Measurements from ENCODE around the gene NUP153. TPM values are rescaled to one million over a fixed set of nuclear protein-coding genes. Genes with fewer than 3 reads are reported as not detected.
"Not testable (repeated sequence)": the region's sequence is repeated elsewhere in the genome, so short reads cannot be mapped to it uniquely, and the experiment has no call there.

NUP153 gene
- total RNA-seq, 1 donor from 2014 or later: 33.5 TPM

- intact Hi-C loops (cut with DNase I): no loop called here
- Histone ChIP-seq H3K27ac (no peak overlapping the region), H3K4me1 (peaks cover 7% of the 10 kb centered on the region), H3K9me3 (no peaks in the 10 kb centered on the region), H3K4me3 (no peak overlapping the region), H3K27me3 (no peaks in the 10 kb centered on the region), H3K36me3 (no peaks in the 10 kb centered on the region)
- TF ChIP-seq, protein P1, sequence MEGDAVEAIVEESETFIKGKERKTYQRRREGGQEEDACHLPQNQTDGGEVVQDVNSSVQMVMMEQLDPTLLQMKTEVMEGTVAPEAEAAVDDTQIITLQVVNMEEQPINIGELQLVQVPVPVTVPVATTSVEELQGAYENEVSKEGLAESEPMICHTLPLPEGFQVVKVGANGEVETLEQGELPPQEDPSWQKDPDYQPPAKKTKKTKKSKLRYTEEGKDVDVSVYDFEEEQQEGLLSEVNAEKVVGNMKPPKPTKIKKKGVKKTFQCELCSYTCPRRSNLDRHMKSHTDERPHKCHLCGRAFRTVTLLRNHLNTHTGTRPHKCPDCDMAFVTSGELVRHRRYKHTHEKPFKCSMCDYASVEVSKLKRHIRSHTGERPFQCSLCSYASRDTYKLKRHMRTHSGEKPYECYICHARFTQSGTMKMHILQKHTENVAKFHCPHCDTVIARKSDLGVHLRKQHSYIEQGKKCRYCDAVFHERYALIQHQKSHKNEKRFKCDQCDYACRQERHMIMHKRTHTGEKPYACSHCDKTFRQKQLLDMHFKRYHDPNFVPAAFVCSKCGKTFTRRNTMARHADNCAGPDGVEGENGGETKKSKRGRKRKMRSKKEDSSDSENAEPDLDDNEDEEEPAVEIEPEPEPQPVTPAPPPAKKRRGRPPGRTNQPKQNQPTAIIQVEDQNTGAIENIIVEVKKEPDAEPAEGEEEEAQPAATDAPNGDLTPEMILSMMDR (IDR thresholded peaks at IDR 0.05): no peak
- no peak for ATAC-seq
- DNase-seq: no peak
Measured at GRCh38 chr6:17588011-17588410, 118.7 kb downstream of the NUP153 start.

DNA sequence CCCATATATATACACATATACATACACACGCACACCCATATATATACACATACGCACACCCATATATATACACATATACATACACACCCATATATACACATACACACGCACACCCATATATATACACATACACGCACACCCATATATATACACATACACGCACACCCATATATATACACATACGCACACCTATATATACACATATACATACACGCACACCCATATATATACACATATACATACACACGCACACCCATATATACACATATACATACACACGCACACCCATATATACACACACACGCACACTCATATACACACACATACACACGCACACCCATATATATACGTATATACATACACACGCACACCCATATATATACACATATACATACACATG lies 120.1 kb downstream of the NUP153 start:
- DNase-seq; H3K4me3 ChIP-seq; H3K27ac ChIP-seq; intact Hi-C loops (cut with DNase I); H3K9me3 ChIP-seq; ATAC-seq; H3K27me3 ChIP-seq; H3K36me3 ChIP-seq; H3K4me1 ChIP-seq: not testable (repeated sequence)

- H3K36me3 ChIP-seq: no peaks in the 10 kb centered on the region
- ATAC-seq (peak; percentile 84), DNase-seq (no peak)
- no peak overlapping the region for H3K27ac ChIP-seq
- TF ChIP-seq, protein P1 (IDR thresholded peaks at IDR 0.05): peak; percentile 44
- H3K9me3 ChIP-seq: no peaks in the 10 kb centered on the region
- intact Hi-C loops (cut with DNase I): no loop called here
- no peak overlapping the region for H3K4me3 ChIP-seq
- peaks cover 7% of the 10 kb centered on the region for H3K4me1 ChIP-seq
- no peaks in the 10 kb centered on the region for H3K27me3 ChIP-seq
Measured at GRCh38 chr6:17585766-17586490, 120.8 kb downstream of the NUP153 start.

DNA sequence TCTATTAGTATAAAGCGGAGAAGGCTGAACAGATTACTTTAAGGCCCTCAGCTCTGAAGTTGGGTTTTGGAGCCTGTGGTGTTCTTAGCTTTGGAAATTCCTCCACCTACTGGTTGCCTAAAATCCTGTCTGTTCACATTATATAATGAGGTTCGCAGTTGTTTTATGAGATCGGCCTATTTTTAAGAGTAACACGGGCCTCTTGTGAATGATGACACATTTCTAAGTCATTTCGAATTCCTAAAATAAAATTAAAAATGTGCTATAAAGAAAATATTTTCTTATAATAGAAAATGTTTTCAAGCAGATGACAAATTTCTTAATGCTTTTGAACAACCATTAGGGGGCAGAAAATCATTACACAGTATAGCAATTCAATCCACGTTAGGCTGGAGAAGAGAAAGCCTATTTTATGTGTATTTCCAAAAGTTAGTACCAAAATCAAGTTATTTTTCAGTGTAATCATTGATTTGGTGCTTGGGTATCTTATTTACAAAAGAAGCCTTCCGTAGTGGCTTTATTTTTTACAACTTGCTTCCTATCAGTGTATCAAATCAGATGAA lies 122.4 kb downstream of the NUP153 start:
- peak overlapping the region; percentile 70 for H3K27ac ChIP-seq
- peaks cover 7% of the 10 kb centered on the region for H3K4me1 ChIP-seq
- peak overlapping the region; percentile 4 for H3K4me3 ChIP-seq
- intact Hi-C loops (cut with DNase I): loop anchor here (5.0 kb wide), 1 partner anchor 427 kb away; no protein-coding TSS in a partner anchor
- DNase-seq: no peak
- peak; percentile 74 for ATAC-seq
- H3K36me3 ChIP-seq: no peaks in the 10 kb centered on the region
- H3K27me3 ChIP-seq: no peaks in the 10 kb centered on the region
- no peaks in the 10 kb centered on the region for H3K9me3 ChIP-seq
- TF ChIP-seq, protein P1 (IDR thresholded peaks at IDR 0.05): peak; percentile 78

DNA sequence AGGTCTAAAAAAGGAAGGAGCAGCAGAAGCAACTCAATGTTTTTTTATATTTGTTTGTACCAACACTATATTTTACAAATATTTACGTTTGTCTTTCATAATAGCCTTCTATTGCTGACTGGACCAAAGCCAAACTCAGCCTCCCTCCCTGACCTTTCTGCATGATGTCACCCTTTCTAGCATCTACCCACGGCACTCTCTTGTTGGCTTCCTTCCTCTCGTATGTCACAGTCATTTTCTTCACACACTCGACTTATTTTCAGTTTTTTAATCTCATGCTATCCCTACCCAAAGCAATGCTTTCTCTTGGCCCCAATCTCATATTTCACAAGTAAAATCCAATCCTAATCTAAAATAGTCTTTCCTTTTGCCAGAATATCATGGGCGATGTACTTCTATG lies 122.9 kb downstream of the NUP153 start:
- Histone ChIP-seq H3K4me3 (no peak overlapping the region), H3K9me3 (no peaks in the 10 kb centered on the region), H3K27me3 (no peaks in the 10 kb centered on the region), H3K4me1 (peaks cover 7% of the 10 kb centered on the region), H3K27ac (peak overlapping the region; percentile 70), H3K36me3 (no peaks in the 10 kb centered on the region)
- intact Hi-C loops (cut with DNase I): loop anchor here (5.0 kb wide), 1 partner anchor 427 kb away; no protein-coding TSS in a partner anchor
- ATAC-seq (no peak), DNase-seq (no peak)
- TF ChIP-seq, protein P1 (IDR thresholded peaks at IDR 0.05): no peak

DNA sequence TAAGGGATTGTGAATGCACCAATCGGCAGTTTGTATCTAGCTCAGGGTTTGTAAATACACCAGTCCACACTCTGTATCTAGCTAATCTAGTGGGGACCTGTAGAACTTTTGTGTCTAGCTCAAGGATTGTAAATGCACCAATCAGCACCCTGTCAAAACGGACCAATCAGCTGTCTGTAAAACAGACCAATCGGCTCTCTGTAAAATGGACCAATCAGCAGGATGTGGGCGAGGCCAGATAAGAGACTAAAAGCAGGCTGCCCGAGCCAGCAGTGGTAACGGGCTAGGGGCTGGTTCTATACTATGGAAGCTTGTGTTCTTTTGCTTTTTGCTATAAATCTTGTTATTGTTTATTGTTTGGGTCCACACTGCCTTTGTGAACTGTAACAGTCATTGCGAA lies 125.4 kb downstream of the NUP153 start:
- not testable (repeated sequence) for H3K27ac ChIP-seq, H3K36me3 ChIP-seq, H3K27me3 ChIP-seq, H3K9me3 ChIP-seq, H3K4me1 ChIP-seq, H3K4me3 ChIP-seq, DNase-seq, ATAC-seq
- intact Hi-C loops (cut with DNase I): loop anchor here (5.0 kb wide), 1 partner anchor 424 kb away; no protein-coding TSS in a partner anchor

All from upper lobe of right lung (tissue), 1 donor.